ENCODE data around the gene CYTH1.

GRCh38 chr17:78777881-78778280 lies 4.2 kb downstream of the CYTH1 start:
- TF ChIP-seq CTCF (IDR thresholded peaks at IDR 0.05) (no peak), SMAD4 (CRISPR knock-in tag; IDR thresholded peaks at IDR 0.05) (no peak), STAT6 (CRISPR knock-in tag; conservative IDR thresholded peaks at IDR 0.05; ENCODE audit: low read depth) (no peak), ZNF425 (CRISPR knock-in tag; conservative IDR thresholded peaks at IDR 0.05) (no peak), JUN (CRISPR knock-in tag; IDR thresholded peaks at IDR 0.05) (no peak), ATF2 (CRISPR knock-in tag; IDR thresholded peaks at IDR 0.05; ENCODE audit: borderline replicate concordance, low read depth) (no peak), USF2 (CRISPR knock-in tag; IDR thresholded peaks at IDR 0.05) (no peak), TEAD4 (CRISPR knock-in tag; IDR thresholded peaks at IDR 0.05) (no peak), MAX (CRISPR knock-in tag; IDR thresholded peaks at IDR 0.05) (no peak), CREM (CRISPR knock-in tag; IDR thresholded peaks at IDR 0.05) (no peak)

Measured in WTC11 (cell line).